GM23338 (cell line): ENCODE measurements around the gene TM7SF2. TPM values are rescaled to one million over a fixed set of nuclear protein-coding genes. Genes with fewer than 3 reads are reported as not detected.

Source experiments
- ATAC-seq: fragments of 200-7000 bp; cut with Tn5 transposase; 3 replicates; pipeline ENCODE4 v1.9.1; 2020
- DNase-seq: peaks from one replicate; pipeline ENCODE4 v3.0.0-alpha.2; 2015; ENCODE audit warnings: low spot score
- H2AFZ ChIP-seq: fragments of 200-600 bp; sonication (generic); 2 replicates; pipeline ENCODE4 v1.8.0; 2016; ENCODE audit warnings: antibody characterized with exemption, mild to moderate bottlenecking, moderate library complexity
- H3F3A ChIP-seq: fragments of 200-600 bp; sonication (generic); replicated peaks from 2 replicates; pipeline ENCODE4 v1.8.0; 2017; ENCODE audit warnings: antibody characterized with exemption, mixed run types, low read depth
- H3K27ac ChIP-seq: fragments of 200-600 bp; sonication (generic); 2 replicates; pipeline ENCODE4 v1.6.1; 2016; ENCODE audit warnings: low read depth
- H3K27me3 ChIP-seq: fragments of 200-600 bp; sonication (generic); 2 replicates; pipeline ENCODE4 v1.8.0; 2016; ENCODE audit warnings: mild to moderate bottlenecking, mixed run types, moderate library complexity; ENCODE audit not compliant: insufficient read depth
- H3K36me3 ChIP-seq: fragments of 200-600 bp; sonication (generic); 2 replicates; pipeline ENCODE4 v1.8.0; 2016; ENCODE audit warnings: mild to moderate bottlenecking; ENCODE audit not compliant: insufficient read depth
- H3K4me1 ChIP-seq: fragments of 200-600 bp; sonication (generic); 2 replicates; pipeline ENCODE4 v1.8.0; 2016; ENCODE audit warnings: mild to moderate bottlenecking, moderate library complexity; ENCODE audit not compliant: insufficient read depth
- H3K4me2 ChIP-seq: fragments of 200-600 bp; sonication (generic); 2 replicates; pipeline ENCODE4 v1.7.1; 2017; ENCODE audit warnings: mixed run types
- H3K4me3 ChIP-seq: fragments of 200-600 bp; sonication (generic); 2 replicates; pipeline ENCODE4 v1.6.1; 2016; ENCODE audit warnings: mixed run types
- H3K79me2 ChIP-seq: fragments of 200-600 bp; sonication (generic); replicated peaks from 2 replicates; pipeline ENCODE4 v1.8.0; 2017; ENCODE audit warnings: mild to moderate bottlenecking; ENCODE audit not compliant: insufficient read depth
- H3K9me2 ChIP-seq: fragments of 200-600 bp; sonication (generic); 2 replicates; pipeline ENCODE4 v1.8.0; 2017; ENCODE audit not compliant: insufficient read depth
- H4K20me1 ChIP-seq: fragments of 200-600 bp; sonication (generic); replicated peaks from 2 replicates; pipeline ENCODE4 v1.8.0; 2017; ENCODE audit warnings: mild to moderate bottlenecking; ENCODE audit not compliant: insufficient read depth
- H3K27ac Mint-ChIP-seq: 2 replicates; pipeline ENCODE4 v1.8.0; 2020; ENCODE audit warnings: inconsistent platforms, mild to moderate bottlenecking, moderate library complexity, mixed read lengths
- H3K27me3 Mint-ChIP-seq: 3 replicates; pipeline ENCODE4 v1.8.0; 2022; ENCODE audit warnings: low read depth, mild to moderate bottlenecking, moderate library complexity, mixed read lengths, inconsistent platforms; ENCODE audit not compliant: insufficient read depth, poor library complexity
- H3K36me3 Mint-ChIP-seq: 3 replicates; pipeline ENCODE4 v1.8.0; 2021; ENCODE audit warnings: low read depth, mild to moderate bottlenecking, inconsistent platforms, moderate library complexity, mixed read lengths
- H3K4me1 Mint-ChIP-seq: 3 replicates; pipeline ENCODE4 v1.8.0; 2020; ENCODE audit warnings: mild to moderate bottlenecking, inconsistent platforms, mixed read lengths
- H3K4me3 Mint-ChIP-seq: 3 replicates; pipeline ENCODE4 v1.8.0; 2021; ENCODE audit warnings: moderate library complexity, mild to moderate bottlenecking, inconsistent platforms, mixed read lengths
- H3K9me3 Mint-ChIP-seq: 3 replicates; pipeline ENCODE4 v1.8.0; 2020; ENCODE audit warnings: moderate library complexity, mild to moderate bottlenecking, inconsistent platforms, mixed read lengths
- CREB1 ChIP-seq: fragments of 250-450 bp; sonication (Bioruptor Pico); IDR thresholded peaks from 2 replicates; pipeline ENCODE4 v1.5.0; 2020; ENCODE audit warnings: low read depth, mild to moderate bottlenecking, moderate library complexity
- EZH2 ChIP-seq: fragments of 200-600 bp; sonication (generic); IDR thresholded peaks from one replicate; pipeline ENCODE4 v1.8.0; 2017; ENCODE audit warnings: antibody characterized with exemption, mild to moderate bottlenecking, low read depth; ENCODE audit not compliant: unreplicated experiment
- EZH2phosphoT487 ChIP-seq: fragments of 200-600 bp; sonication (generic); IDR thresholded peaks from one replicate; pipeline ENCODE4 v1.8.1; 2018; ENCODE audit warnings: antibody characterized with exemption; ENCODE audit not compliant: unreplicated experiment
- JUNB ChIP-seq: IDR thresholded peaks from one replicate; pipeline ENCODE4 v1.6.1; 2016; ENCODE audit warnings: antibody characterized with exemption; ENCODE audit not compliant: unreplicated experiment
- NANOG ChIP-seq: IDR thresholded peaks from 2 replicates; pipeline ENCODE4 v1.6.1; 2016; ENCODE audit warnings: antibody characterized with exemption, borderline replicate concordance
- POLR2AphosphoS5 ChIP-seq: IDR thresholded peaks from 2 replicates; pipeline ENCODE4 v1.6.1; 2016; ENCODE audit warnings: antibody characterized with exemption, low read depth
- STAT1 ChIP-seq: IDR thresholded peaks from one replicate; pipeline ENCODE4 v1.6.1; 2016; ENCODE audit warnings: antibody characterized with exemption; ENCODE audit not compliant: unreplicated experiment
- ZNF114 ChIP-seq: fragments of 250-450 bp; sonication (Bioruptor Pico); IDR thresholded peaks from 2 replicates; pipeline ENCODE4 v1.5.0; 2020; ENCODE audit warnings: mild to moderate bottlenecking, moderate library complexity
- ZNF331 ChIP-seq: fragments of 250-450 bp; sonication (Bioruptor Pico); IDR thresholded peaks from 2 replicates; pipeline ENCODE4 v1.5.0; 2020; ENCODE audit warnings: low read depth, mild to moderate bottlenecking, moderate library complexity
- polyA plus RNA-seq: library from polyadenylated mRNA; unstranded; fragments of >200 nt; fragmentation: Nextera tagmentation; extraction: Ambion mirVana; gene quantifications from 2 replicates; pipeline ENCODE4 v1.2.1, GENCODE V29; 2016
- total RNA-seq: library from RNA; depleted of rRNA; stranded (reverse); fragments of >200 nt; shearing (Covaris generic); gene quantifications from 2 replicates; pipeline ENCODE4 v1.2.3, GENCODE V29; 2014
- TF ChIP-seq, protein P1 (sequence below): IDR thresholded peaks from one replicate; pipeline ENCODE4 v1.6.1; 2018; ENCODE audit warnings: antibody characterized with exemption; ENCODE audit not compliant: unreplicated experiment
- TF ChIP-seq, protein P2 (sequence below): fragments of 250-450 bp; sonication (Bioruptor Pico); IDR thresholded peaks from 2 replicates; pipeline ENCODE4 v1.5.0; 2020; ENCODE audit warnings: mild to moderate bottlenecking, moderate library complexity
- TF ChIP-seq, protein P3 (sequence below): IDR thresholded peaks from 2 replicates; pipeline ENCODE4 v1.6.1; 2016; ENCODE audit warnings: antibody characterized with exemption
- TF ChIP-seq, protein P4 (sequence below), 2 experiments: fragments of 200-600 bp in 1 of 2; sonication (generic) in 1 of 2; conservative IDR thresholded peaks; 2 replicates each; pipeline versions ENCODE4 v1.5.1 to v1.6.1; 2016 to 2017; ENCODE audit warnings: antibody characterized with exemption in 2 of 2, low read depth in 2 of 2, mild to moderate bottlenecking in 2 of 2, moderate library complexity in 1 of 2

TM7SF2 gene
- total and polyA plus RNA-seq, 2 experiments from 2014 or later = 43.5 to 82.3 TPM

GRCh38 chr11:65132238-65132987 lies 20.7 kb downstream of the TM7SF2 start:
- ATAC-seq (no peak), DNase-seq (no peak)
- H3K4me1 ChIP-seq = peaks cover 20% of the 10 kb centered on the region; the same call in 1 of the 2 replicates
- Mint-ChIP-seq H3K27ac (no peak overlapping the region), H3K9me3 (no peaks in the 10 kb centered on the region), H3K36me3 (peaks cover 22% of the 10 kb centered on the region), H3K4me3 (peak overlapping the region; percentile 97), H3K27me3 (peaks cover 18% of the 10 kb centered on the region), H3K4me1 (peaks cover 19% of the 10 kb centered on the region)
- no peak for TF ChIP-seq STAT1
- TF ChIP-seq EZH2phosphoT487 = no peak
- TF ChIP-seq, protein P1, sequence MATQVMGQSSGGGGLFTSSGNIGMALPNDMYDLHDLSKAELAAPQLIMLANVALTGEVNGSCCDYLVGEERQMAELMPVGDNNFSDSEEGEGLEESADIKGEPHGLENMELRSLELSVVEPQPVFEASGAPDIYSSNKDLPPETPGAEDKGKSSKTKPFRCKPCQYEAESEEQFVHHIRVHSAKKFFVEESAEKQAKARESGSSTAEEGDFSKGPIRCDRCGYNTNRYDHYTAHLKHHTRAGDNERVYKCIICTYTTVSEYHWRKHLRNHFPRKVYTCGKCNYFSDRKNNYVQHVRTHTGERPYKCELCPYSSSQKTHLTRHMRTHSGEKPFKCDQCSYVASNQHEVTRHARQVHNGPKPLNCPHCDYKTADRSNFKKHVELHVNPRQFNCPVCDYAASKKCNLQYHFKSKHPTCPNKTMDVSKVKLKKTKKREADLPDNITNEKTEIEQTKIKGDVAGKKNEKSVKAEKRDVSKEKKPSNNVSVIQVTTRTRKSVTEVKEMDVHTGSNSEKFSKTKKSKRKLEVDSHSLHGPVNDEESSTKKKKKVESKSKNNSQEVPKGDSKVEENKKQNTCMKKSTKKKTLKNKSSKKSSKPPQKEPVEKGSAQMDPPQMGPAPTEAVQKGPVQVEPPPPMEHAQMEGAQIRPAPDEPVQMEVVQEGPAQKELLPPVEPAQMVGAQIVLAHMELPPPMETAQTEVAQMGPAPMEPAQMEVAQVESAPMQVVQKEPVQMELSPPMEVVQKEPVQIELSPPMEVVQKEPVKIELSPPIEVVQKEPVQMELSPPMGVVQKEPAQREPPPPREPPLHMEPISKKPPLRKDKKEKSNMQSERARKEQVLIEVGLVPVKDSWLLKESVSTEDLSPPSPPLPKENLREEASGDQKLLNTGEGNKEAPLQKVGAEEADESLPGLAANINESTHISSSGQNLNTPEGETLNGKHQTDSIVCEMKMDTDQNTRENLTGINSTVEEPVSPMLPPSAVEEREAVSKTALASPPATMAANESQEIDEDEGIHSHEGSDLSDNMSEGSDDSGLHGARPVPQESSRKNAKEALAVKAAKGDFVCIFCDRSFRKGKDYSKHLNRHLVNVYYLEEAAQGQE = no peak
- no peak for TF ChIP-seq JUNB
- TF ChIP-seq, protein P2, sequence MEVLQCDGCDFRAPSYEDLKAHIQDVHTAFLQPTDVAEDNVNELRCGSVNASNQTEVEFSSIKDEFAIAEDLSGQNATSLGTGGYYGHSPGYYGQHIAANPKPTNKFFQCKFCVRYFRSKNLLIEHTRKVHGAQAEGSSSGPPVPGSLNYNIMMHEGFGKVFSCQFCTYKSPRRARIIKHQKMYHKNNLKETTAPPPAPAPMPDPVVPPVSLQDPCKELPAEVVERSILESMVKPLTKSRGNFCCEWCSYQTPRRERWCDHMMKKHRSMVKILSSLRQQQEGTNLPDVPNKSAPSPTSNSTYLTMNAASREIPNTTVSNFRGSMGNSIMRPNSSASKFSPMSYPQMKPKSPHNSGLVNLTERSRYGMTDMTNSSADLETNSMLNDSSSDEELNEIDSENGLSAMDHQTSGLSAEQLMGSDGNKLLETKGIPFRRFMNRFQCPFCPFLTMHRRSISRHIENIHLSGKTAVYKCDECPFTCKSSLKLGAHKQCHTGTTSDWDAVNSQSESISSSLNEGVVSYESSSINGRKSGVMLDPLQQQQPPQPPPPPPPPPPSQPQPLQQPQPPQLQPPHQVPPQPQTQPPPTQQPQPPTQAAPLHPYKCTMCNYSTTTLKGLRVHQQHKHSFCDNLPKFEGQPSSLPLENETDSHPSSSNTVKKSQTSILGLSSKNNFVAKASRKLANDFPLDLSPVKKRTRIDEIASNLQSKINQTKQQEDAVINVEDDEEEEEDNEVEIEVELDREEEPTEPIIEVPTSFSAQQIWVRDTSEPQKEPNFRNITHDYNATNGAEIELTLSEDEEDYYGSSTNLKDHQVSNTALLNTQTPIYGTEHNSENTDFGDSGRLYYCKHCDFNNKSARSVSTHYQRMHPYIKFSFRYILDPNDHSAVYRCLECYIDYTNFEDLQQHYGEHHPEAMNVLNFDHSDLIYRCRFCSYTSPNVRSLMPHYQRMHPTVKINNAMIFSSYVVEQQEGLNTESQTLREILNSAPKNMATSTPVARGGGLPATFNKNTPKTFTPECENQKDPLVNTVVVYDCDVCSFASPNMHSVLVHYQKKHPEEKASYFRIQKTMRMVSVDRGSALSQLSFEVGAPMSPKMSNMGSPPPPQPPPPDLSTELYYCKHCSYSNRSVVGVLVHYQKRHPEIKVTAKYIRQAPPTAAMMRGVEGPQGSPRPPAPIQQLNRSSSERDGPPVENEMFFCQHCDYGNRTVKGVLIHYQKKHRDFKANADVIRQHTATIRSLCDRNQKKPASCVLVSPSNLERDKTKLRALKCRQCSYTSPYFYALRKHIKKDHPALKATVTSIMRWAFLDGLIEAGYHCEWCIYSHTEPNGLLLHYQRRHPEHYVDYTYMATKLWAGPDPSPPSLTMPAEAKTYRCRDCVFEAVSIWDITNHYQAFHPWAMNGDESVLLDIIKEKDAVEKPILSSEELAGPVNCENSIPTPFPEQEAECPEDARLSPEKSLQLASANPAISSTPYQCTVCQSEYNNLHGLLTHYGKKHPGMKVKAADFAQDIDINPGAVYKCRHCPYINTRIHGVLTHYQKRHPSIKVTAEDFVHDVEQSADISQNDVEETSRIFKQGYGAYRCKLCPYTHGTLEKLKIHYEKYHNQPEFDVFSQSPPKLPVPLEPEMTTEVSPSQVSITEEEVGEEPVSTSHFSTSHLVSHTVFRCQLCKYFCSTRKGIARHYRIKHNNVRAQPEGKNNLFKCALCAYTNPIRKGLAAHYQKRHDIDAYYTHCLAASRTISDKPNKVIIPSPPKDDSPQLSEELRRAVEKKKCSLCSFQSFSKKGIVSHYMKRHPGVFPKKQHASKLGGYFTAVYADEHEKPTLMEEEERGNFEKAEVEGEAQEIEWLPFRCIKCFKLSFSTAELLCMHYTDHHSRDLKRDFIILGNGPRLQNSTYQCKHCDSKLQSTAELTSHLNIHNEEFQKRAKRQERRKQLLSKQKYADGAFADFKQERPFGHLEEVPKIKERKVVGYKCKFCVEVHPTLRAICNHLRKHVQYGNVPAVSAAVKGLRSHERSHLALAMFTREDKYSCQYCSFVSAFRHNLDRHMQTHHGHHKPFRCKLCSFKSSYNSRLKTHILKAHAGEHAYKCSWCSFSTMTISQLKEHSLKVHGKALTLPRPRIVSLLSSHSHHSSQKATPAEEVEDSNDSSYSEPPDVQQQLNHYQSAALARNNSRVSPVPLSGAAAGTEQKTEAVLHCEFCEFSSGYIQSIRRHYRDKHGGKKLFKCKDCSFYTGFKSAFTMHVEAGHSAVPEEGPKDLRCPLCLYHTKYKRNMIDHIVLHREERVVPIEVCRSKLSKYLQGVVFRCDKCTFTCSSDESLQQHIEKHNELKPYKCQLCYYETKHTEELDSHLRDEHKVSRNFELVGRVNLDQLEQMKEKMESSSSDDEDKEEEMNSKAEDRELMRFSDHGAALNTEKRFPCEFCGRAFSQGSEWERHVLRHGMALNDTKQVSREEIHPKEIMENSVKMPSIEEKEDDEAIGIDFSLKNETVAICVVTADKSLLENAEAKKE (CRISPR knock-in tag) = no peak
- TF ChIP-seq POLR2AphosphoS5 = no peak
- TF ChIP-seq NANOG = no peak
- TF ChIP-seq ZNF114 (CRISPR knock-in tag) = no peak
- TF ChIP-seq, protein P3, sequence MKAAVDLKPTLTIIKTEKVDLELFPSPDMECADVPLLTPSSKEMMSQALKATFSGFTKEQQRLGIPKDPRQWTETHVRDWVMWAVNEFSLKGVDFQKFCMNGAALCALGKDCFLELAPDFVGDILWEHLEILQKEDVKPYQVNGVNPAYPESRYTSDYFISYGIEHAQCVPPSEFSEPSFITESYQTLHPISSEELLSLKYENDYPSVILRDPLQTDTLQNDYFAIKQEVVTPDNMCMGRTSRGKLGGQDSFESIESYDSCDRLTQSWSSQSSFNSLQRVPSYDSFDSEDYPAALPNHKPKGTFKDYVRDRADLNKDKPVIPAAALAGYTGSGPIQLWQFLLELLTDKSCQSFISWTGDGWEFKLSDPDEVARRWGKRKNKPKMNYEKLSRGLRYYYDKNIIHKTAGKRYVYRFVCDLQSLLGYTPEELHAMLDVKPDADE = no peak
- no peak for TF ChIP-seq ZNF331
- TF ChIP-seq EZH2 = no peak
- TF ChIP-seq, protein P4, sequence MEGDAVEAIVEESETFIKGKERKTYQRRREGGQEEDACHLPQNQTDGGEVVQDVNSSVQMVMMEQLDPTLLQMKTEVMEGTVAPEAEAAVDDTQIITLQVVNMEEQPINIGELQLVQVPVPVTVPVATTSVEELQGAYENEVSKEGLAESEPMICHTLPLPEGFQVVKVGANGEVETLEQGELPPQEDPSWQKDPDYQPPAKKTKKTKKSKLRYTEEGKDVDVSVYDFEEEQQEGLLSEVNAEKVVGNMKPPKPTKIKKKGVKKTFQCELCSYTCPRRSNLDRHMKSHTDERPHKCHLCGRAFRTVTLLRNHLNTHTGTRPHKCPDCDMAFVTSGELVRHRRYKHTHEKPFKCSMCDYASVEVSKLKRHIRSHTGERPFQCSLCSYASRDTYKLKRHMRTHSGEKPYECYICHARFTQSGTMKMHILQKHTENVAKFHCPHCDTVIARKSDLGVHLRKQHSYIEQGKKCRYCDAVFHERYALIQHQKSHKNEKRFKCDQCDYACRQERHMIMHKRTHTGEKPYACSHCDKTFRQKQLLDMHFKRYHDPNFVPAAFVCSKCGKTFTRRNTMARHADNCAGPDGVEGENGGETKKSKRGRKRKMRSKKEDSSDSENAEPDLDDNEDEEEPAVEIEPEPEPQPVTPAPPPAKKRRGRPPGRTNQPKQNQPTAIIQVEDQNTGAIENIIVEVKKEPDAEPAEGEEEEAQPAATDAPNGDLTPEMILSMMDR (conservative IDR thresholded peaks at IDR 0.05; ENCODE audit: low read depth in 2 of 2) = no peak
- TF ChIP-seq CREB1 (CRISPR knock-in tag) = no peak
- no peaks in the 10 kb centered on the region for H4K20me1 ChIP-seq
- peaks cover 12% of the 10 kb centered on the region; the same call in 1 of the 2 replicates for H3F3A ChIP-seq
- H3K4me2 ChIP-seq = peak overlapping the region; percentile 99
- H3K79me2 ChIP-seq = peaks cover 19% of the 10 kb centered on the region
- H3K4me3 ChIP-seq = no peak overlapping the region
- H3K27ac ChIP-seq = no peak overlapping the region
- H2AFZ ChIP-seq = no peak overlapping the region
- peaks cover 1% of the 10 kb centered on the region for H3K36me3 ChIP-seq
- H3K27me3 ChIP-seq = no peaks in the 10 kb centered on the region
- no peaks in the 10 kb centered on the region for H3K9me2 ChIP-seq
